ENCODE results near the gene BLOC1S1.

BLOC1S1 gene

DNA sequence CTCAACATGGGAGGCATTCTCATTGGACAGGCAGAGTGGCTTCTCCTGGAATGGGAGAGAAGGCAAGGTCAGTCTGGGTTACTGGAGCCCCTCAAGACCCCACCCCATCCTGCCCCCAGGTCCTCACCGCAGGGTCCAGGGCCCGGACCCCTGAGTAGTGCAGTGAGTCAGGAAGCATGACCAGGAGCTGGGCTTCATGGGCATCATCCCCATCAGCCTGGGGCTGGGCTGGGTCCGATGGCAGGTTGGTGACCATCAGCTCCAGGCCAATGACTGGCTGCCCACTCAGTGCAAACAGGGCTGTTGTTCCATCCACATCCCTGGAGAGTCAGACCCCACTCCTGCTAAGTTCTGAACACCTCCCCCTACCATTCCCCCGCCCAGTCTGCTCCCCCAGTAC, 21.2 kb upstream of the BLOC1S1 start:
- H3K4me3 ChIP-seq (ENCODE audit: low read length) = no peak overlapping the region
- no peak for DNase-seq (ENCODE audit: low read depth)
- TF ChIP-seq, protein P1, sequence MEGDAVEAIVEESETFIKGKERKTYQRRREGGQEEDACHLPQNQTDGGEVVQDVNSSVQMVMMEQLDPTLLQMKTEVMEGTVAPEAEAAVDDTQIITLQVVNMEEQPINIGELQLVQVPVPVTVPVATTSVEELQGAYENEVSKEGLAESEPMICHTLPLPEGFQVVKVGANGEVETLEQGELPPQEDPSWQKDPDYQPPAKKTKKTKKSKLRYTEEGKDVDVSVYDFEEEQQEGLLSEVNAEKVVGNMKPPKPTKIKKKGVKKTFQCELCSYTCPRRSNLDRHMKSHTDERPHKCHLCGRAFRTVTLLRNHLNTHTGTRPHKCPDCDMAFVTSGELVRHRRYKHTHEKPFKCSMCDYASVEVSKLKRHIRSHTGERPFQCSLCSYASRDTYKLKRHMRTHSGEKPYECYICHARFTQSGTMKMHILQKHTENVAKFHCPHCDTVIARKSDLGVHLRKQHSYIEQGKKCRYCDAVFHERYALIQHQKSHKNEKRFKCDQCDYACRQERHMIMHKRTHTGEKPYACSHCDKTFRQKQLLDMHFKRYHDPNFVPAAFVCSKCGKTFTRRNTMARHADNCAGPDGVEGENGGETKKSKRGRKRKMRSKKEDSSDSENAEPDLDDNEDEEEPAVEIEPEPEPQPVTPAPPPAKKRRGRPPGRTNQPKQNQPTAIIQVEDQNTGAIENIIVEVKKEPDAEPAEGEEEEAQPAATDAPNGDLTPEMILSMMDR (conservative IDR thresholded peaks at IDR 0.05; ENCODE audit: low read depth, low read length) = no peak

GRCh38 chr12:55695349-55695748, 20.5 kb upstream of the BLOC1S1 start:
- TF ChIP-seq, protein P1 (conservative IDR thresholded peaks at IDR 0.05; ENCODE audit: low read depth, low read length) = no peak
- H3K4me3 ChIP-seq (ENCODE audit: low read length) = no peak overlapping the region
- no peak for DNase-seq (ENCODE audit: low read depth)

GRCh38 chr12:55696141-55696540, 19.7 kb upstream of the BLOC1S1 start:
- no peak for DNase-seq (ENCODE audit: low read depth)
- TF ChIP-seq, protein P1 (conservative IDR thresholded peaks at IDR 0.05; ENCODE audit: low read depth, low read length) = no peak
- no peak overlapping the region for H3K4me3 ChIP-seq (ENCODE audit: low read length)

DNA sequence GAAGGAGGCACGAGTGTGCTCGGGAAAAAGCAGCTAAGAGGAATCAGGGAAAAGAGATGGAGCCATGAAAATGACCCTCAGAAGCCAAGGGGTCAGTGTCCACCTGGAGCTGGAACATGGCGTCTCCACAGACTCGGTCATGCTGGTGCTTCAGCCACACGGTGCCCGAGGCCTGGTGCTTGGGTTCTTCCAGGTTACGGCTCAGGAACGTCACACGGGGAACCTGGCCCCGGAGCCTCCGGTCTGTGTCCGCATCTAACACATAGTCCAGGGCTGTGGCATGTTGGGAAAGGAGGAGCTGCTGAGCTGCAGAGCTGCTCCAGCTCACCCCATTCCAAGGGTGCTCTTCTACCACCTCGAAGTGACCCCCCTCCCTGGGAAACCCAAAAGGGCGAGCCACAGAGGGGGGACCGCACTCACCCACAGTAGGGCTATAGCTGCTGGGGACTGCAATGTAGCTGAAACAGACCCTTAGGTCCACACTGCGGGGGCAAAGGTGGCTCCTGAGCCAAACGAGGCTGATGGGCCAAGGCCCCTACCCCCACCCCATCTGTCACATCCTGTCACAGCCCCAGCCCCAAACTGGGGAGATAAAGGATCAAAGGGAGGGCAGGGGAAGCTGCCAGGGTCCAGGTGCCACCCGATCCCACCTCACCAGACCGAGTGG, 18.9 kb upstream of the BLOC1S1 start:
- no peak overlapping the region for H3K4me3 ChIP-seq (ENCODE audit: low read length)
- TF ChIP-seq, protein P1 (conservative IDR thresholded peaks at IDR 0.05; ENCODE audit: low read depth, low read length) = no peak
- DNase-seq (ENCODE audit: low read depth) = no peak

- TF ChIP-seq, protein P1 (conservative IDR thresholded peaks at IDR 0.05; ENCODE audit: low read depth, low read length) = no peak
- no peak for DNase-seq (ENCODE audit: low read depth)
- H3K4me3 ChIP-seq (ENCODE audit: low read length) = no peak overlapping the region
Observed at GRCh38 chr12:55697686-55698085, 18.2 kb upstream of the BLOC1S1 start.

DNA sequence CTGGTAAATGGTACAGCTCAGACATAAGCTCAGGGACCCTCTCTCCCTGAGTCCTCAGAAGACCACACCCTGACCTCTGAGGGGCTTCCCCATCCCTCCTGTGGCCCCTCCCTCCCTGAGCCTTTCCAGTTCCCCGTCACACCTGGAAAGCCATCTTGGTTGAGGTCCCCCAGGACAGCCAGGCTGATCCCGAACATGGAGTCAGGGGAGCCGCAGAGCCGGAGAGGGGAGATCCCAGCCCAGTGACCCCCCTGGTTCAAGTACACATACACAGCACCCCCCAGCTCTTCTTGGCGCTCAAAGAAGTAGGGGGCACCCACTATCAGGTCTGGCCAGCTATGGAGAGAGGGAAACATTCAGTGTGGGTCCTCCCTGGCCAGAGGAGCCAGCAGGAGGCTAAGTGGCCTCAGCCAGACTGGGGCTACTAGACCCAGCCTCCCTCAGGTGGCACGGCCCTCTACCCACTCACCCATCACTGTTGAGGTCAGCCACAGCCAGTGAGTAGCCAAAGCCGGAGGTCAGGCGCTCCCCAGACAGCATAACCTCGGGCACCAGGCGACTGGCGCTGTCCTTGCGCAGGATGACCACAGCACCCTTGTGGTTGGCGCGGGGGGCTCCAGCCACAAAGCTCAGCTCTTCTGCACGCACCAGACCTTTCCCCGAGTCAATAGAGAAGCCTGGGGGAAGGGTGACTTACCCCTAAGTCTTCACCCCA, 17.4 kb upstream of the BLOC1S1 start:
- no peak overlapping the region for H3K4me3 ChIP-seq (ENCODE audit: low read length)
- TF ChIP-seq, protein P1 (conservative IDR thresholded peaks at IDR 0.05; ENCODE audit: low read depth, low read length) = no peak
- DNase-seq (ENCODE audit: low read depth) = no peak

DNA sequence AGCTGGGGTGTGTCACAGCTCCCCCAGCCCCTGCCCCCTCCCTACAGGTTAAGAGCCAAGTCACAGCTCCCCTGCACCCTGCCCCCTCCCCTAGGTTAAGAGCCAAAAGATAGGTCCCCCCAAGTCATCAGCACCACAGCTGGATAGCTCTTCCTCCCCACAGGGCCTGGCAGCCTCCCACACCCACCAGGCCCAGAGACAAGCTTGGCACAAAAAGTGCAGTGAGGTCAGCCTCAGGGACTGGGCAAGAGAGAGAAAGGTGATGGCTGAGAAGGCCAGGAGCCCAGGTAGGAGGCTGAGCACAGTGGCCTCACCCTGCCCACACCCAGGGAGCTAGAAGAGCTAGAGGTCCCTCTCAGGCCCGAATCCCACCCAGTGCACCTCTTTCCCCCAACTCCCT, 16.9 kb upstream of the BLOC1S1 start:
- TF ChIP-seq, protein P1 (conservative IDR thresholded peaks at IDR 0.05; ENCODE audit: low read depth, low read length) = no peak

More for the DNA sequence above, 16.9 kb upstream of the BLOC1S1 start:
- no peak overlapping the region for H3K4me3 ChIP-seq (ENCODE audit: low read length)
- no peak for DNase-seq (ENCODE audit: low read depth)
